NCI-H187 treated with DMSO at 0.1 percent for 48 hours (cell line): ENCODE measurements around the gene CD247.

Source experiments
- DNase-seq: peaks from one replicate; lab custom pipeline; 2025; lab: John Stamatoyannopoulos, UW

CD247 gene

DNA sequence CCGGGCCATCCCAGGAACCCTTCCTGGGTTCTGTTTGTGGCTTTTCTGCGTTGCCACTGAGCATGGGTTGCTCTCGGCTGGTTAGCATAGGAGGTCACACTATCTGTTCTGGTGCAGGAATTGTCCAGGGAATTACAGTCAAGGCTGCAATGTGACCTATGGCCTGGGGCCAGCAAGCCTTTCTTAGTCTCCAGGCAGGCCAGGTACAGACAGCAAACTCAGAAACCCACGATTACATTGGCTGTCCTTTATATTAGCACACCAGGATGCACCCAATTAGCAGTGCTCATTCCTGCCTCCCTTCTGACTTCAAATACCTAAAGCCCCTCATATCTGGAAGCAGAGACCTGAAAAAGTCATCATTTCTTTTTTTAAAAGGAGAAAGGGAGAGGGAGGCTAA, 55.2 kb downstream of the CD247 start:
- no peak for DNase-seq

DNA sequence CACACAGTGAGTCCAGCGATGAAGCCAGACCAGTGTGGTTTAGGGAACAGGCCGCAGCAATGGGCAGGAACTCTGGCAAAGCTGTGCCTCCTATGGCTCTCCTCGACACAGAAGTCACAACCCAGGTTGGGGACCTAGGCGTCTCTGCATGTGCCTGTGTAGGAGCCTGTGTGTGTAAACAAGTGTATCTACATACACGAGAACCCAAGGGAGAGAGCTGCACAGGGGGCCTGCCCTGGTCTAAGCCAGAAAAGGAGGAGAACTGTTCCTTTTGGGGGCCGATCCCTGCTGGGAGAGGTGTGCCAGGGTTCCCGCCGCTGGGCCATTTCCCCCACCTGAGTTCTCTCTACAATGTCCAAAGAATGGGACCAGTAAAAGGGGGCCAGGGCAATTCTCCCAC, 56.0 kb downstream of the CD247 start:
- no peak for DNase-seq

DNA sequence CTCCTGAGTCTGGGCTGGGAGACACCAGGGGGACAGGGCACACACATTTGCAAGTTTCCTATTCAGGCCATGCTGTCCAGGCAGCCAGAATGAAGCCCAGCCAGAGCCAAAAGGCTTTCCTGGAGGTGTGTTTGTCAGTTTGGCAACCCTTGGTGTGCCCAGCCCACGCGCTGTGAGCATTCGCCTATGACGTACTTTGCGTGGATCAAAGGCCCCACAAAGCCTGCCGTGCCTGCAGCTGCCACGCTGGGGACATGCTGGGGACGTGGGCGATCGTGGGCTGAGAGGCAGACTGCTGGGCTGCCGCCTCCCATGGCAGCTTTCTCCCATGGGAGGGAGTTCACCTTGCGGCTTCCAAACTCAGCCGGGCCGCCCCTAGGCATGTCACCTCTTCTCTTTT, 57.5 kb downstream of the CD247 start:
- DNase-seq = no peak

GRCh38 chr1:167457936-167458584, 60.3 kb downstream of the CD247 start:
- no peak for DNase-seq

- no peak for DNase-seq
Observed at GRCh38 chr1:167456926-167457325, 61.4 kb downstream of the CD247 start.

DNA sequence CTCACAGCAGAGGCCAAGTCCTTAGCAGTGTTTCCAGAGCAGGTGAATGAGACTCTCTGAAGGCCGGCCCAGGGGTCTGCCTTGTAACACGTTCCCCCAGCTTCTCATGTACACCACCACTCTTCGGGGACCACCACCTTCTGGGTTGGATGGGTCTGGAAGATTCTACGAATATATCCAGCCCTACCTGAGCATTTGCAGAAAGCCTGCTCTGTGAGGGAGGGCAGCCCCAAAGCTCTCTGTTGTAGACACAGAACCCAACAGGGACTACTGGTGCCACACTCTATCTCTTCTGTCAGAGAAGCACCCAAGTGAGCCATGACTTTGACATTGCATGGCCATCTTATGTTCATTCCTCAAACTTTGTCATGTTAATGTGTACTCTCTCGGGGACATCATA, 61.8 kb downstream of the CD247 start:
- DNase-seq = no peak

DNA sequence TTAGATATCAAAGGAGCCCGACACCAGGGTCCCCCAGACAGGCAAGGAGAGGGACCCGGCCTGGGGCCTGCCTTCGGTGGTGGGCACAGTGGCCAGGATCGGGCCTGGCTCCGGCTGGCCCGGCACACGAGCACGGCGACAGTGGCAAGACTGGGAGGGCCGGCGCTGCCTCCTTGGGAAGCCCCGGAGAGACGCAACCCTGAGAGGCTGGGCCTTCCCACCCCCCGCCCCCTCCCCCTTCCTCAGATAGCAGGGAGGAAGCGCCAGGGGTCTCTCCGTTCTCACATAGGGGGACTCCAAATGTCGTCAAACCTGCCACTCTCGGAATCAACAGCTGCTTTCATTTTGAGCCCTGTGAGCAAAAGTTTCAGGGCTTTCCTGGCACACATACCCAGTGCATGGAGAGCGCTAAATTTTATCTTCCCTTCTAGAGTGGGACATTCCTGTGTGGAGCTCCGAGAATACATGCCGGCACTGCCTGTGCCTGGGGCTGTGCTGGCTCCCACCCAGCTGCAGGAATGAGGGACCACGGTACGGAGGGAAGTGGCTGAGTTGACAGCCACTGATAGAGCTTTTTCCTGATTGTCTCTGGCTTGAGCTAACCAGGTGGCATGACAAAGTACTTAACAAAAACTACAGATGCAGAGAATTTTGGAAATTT, 62.4 kb downstream of the CD247 start:
- DNase-seq = no peak

DNA sequence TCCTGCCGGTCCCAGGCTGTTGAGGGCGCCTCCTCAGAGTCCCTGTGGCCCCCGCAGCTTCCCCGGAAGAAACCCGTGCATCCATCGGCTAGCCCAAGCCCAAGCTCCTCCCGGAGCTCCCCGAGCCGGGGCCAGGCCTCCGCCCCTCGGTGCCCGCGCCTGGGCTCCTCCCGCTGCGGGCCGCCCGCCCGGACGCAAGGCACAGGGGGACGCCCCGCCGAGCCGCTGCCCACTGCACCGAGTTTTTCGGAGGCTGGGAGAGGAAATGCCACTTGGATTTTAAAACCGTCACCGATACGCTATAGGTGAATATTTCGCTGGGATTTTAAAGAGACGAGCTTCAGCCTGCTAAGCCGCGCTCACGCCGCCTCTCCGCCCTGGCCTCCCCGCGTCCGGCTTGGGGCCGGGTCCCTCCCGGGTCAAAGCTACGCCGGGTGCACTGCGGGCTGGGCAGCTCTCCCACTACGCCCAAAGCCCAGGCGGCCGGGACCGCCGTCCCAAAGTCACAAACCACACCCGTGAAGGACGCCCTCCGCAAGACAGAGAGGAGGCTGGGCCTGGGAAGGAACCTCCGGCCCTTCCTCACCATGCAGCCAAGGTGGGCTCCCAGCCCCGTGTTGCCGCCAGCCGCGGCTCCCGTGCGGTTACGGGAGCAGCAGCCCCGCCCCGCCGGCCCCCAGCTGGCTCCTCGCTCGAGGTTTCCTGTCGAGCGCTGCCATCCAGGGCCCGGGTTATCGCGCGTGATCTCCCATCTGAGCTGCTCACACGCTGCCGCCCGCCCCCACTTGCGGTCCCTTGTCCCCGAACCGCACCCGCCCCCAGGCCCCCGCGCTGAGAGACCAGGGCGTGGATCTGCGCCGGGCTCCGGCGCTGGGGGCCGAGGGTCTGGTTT, 63.2 kb downstream of the CD247 start:
- DNase-seq = no peak

DNA sequence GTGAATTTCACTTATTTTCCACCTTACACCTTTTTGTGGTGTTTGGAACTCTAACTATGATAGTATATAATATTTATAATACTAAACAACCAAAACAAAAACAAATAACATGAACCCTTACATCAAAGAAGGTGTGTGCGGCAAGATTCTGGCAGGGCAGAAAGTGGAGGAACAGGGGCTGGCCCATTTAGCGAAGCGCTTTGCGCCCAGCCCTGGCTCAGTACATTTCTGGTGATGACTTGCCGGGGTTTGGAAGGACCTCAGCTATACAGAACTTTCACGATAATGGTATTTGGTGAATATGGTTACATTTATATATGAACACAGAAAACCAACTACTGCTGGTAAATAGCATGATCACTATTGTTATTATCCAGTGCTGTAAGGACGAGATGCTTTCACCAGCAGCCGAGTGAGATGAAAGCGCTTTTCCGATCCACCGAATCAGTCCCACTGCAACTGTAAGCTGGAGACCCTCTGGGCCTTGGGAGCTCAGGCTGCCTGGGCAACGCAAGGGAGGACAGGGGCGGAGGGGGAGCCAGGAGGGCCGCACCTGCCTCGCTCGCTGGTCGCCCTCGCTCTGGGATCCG, 63.9 kb downstream of the CD247 start:
- DNase-seq = no peak

DNA sequence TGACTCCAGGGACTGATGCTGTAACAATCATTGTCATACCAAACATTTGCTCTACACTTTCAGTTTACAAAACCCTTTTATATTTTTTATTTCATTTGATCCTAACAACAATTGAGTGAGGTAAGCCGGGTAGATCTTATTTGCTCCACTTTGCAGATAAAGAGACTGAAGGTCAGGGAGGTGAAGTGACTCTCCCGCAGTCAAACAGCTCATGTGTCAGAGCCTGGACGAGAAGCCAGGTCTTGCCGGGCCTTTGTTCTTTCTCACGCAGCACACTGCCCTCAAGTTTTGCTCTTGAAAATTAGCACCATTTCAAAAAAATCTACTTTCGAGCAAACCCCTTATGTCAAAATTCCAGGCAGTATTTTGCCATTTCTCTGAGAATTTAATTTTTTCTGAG, 65.2 kb downstream of the CD247 start:
- no peak for DNase-seq

DNA sequence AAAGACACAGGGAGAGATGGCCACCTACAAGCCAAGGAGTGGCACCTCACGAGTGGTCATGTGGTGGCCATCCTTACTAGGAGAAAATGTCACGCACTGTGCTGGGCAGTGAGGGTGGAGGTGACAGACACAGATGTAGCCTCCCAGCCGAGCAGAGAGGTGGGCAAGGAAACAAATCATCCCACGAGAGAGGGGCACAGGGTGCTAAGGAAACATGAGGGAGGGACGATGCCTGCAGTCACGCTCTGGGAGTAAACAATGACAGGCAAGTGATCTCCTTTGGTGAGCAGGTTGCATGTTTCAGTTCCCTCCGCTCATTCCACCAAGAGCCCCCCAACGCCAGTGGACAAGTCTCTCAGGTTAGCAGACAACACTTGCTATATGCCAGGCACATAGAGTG, 65.8 kb downstream of the CD247 start:
- DNase-seq = no peak

GRCh38 chr1:167450843-167451242, 67.5 kb downstream of the CD247 start:
- DNase-seq = no peak

GRCh38 chr1:167447521-167448136, 70.7 kb downstream of the CD247 start:
- DNase-seq = no peak

DNA sequence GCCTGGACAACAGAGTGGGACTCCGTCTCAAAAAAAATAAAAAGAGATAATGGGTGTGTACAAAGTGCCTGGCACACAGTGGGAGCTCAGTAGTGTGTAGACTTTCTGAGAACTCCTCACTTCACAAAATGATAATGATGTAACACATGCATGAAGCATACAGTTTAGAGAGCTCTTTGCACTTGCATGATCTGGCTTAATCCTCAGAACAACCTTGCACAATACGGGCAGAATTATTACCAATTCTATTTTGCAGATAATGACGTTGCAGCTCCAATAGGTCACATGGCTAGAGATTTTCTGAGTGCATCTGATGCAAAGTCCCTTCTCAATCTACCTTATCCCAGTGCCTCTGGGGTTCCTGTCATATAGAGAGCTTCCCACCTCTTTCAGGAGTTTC, 71.4 kb downstream of the CD247 start:
- DNase-seq = no peak

GRCh38 chr1:167443757-167444156, 74.6 kb downstream of the CD247 start:
- no peak for DNase-seq

GRCh38 chr1:167442854-167443565, 75.3 kb downstream of the CD247 start:
- DNase-seq = no peak

- DNase-seq = peak; percentile 51
Observed at GRCh38 chr1:167442142-167442848, 76.0 kb downstream of the CD247 start.

- DNase-seq = no peak
Observed at GRCh38 chr1:167441222-167441621, 77.1 kb downstream of the CD247 start.

DNA sequence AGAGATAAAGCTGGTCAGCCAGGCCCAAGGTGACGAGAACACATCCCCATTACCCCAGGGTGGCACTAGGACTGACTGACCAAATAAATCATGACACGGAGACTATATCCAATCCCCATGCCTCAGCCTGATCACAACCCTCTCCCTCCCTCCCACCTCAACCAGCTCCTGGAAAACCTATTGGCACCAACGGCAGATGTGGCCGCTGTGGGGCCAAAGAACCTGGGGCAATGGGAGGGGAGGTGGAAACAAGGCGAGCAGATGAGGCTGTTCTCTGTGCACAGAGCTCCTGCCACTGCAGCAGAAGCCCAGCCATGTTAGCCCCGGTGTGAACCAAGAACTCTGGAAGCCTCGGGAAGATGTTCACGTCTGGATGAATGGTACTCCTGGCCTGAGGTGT, 77.6 kb downstream of the CD247 start:
- DNase-seq = no peak

- no peak for DNase-seq
Observed at GRCh38 chr1:167440345-167440744, 78.0 kb downstream of the CD247 start.
